ENCODE data around the gene ZNF107. TPM values are rescaled to one million over a fixed set of nuclear protein-coding genes. Genes with fewer than 3 reads are reported as not detected.
"Not testable (repeated sequence)": the region's sequence is repeated elsewhere in the genome, so short reads cannot be mapped to it uniquely, and the experiment has no call there.

Gene ZNF107
- total and polyA plus RNA-seq, 2 donors (not counting 3 experiments of a cell fraction or from before 2014, with no cell fraction given) = 0.77 to 5.8 TPM

DNA sequence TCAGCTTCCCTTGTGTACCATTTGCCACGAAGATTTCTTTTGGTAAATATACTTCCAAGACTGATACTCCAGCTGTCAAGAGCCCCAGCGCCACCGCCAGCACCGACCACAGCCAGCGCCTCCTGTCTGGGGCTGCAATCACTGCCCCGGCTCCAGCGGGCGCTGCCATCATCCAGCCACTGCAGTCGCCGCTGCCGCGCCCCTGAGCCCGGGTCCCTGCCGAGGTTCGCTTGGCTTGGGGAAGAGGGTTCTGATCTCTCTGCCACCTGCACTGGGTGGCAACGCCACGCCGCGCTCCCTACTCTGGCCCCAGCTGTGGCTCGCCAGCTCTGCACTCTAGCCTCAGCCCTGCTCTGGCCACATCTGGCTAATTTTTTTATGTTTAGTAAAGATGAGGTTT, 70.6 kb downstream of the ZNF107 start:
- DNase-seq (ENCODE audit: low read depth, low spot score) (no peak), FAIRE-seq (no peak)
- TF ChIP-seq, protein P1, sequence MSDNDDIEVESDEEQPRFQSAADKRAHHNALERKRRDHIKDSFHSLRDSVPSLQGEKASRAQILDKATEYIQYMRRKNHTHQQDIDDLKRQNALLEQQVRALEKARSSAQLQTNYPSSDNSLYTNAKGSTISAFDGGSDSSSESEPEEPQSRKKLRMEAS (IDR thresholded peaks at IDR 0.05; ENCODE audit: insufficient read depth, insufficient read length) = no peak
- TF ChIP-seq FOS (IDR thresholded peaks at IDR 0.05; ENCODE audit: borderline replicate concordance, insufficient read depth, low read length) (no peak), POLR2A (IDR thresholded peaks at IDR 0.05; ENCODE audit: low read depth, low read length) (no peak), GATA2 (IDR thresholded peaks at IDR 0.05; ENCODE audit: insufficient read depth, insufficient read length, low read depth, low read length) (no peak), MYC (IDR thresholded peaks at IDR 0.05; ENCODE audit: low read depth, low read length) (no peak), EZH2 (IDR thresholded peaks at IDR 0.05; ENCODE audit: borderline replicate concordance, low read depth, low read length, severe bottlenecking) (no peak), POLR2AphosphoS5 (IDR thresholded peaks at IDR 0.05; ENCODE audit: insufficient read depth, low read depth, low read length) (no peak)
- dilution Hi-C loops (cut with MboI; ENCODE audit: extremely low pct_ligation_motif_present, low sequenced_read_pairs) (no loop called here), intact Hi-C loops (cut with micrococcal nuclease) (no loop called here)
- H4K20me1 ChIP-seq (replicated peaks; ENCODE audit: control insufficient read depth, extremely low read depth, insufficient read depth, low read length) = no peaks in the 10 kb centered on the region
- no peak overlapping the region for H3K9ac ChIP-seq (replicated peaks; ENCODE audit: extremely low read depth, insufficient read depth, low read length)
- ChIA-PET CTCF (no interaction called here), POLR2A (no interaction called here)
- no peak overlapping the region for H2AFZ ChIP-seq (ENCODE audit: low read depth, low read length)
- no TSS peak for BruUV-seq (replicated peaks)
- H3K4me3 ChIP-seq (replicated peaks in 1 of 3; ENCODE audit: insufficient read depth in 1 of 3, low read depth in 1 of 3, low read length in 3 of 3) = no peak overlapping the region
- no peaks in the 10 kb centered on the region for H3K9me3 ChIP-seq (replicated peaks; ENCODE audit: control insufficient read depth, insufficient read depth, low read length)
- no peak overlapping the region for H3K27ac ChIP-seq (ENCODE audit: insufficient read depth, low read depth, low read length)
- no peaks in the 10 kb centered on the region for H3K9me1 ChIP-seq (replicated peaks; ENCODE audit: control insufficient read depth, extremely low read depth, insufficient read depth, low read length)
- no peak overlapping the region for H3K4me2 ChIP-seq (ENCODE audit: insufficient read depth, low read length)
- H3K4me1 ChIP-seq (ENCODE audit: control insufficient read depth, extremely low read depth, insufficient read depth, low read length) = no peaks in the 10 kb centered on the region
- no peaks in the 10 kb centered on the region for H3K36me3 ChIP-seq (ENCODE audit: control insufficient read depth in 2 of 2, extremely low read depth in 1 of 2, insufficient read depth in 2 of 2, low read length in 2 of 2)
- H3K79me2 ChIP-seq (ENCODE audit: control insufficient read depth, insufficient read depth, low read length) = no peaks in the 10 kb centered on the region
- H3K27me3 ChIP-seq (ENCODE audit: control insufficient read depth in 2 of 2, insufficient read depth in 2 of 2, low read length in 2 of 2) = no peaks in the 10 kb centered on the region

GRCh38 chr7:64738403-64738802, 72.5 kb downstream of the ZNF107 start:
- H3K9me3 ChIP-seq (replicated peaks; ENCODE audit: control insufficient read depth, insufficient read depth, low read length); H3K36me3 ChIP-seq (ENCODE audit: control insufficient read depth in 2 of 2, extremely low read depth in 1 of 2, insufficient read depth in 2 of 2, low read length in 2 of 2); H3K9ac ChIP-seq (replicated peaks; ENCODE audit: extremely low read depth, insufficient read depth, low read length); H3K9me1 ChIP-seq (replicated peaks; ENCODE audit: control insufficient read depth, extremely low read depth, insufficient read depth, low read length); H3K4me1 ChIP-seq (ENCODE audit: control insufficient read depth, extremely low read depth, insufficient read depth, low read length); POLR2A ChIA-PET; H3K4me3 ChIP-seq (replicated peaks in 1 of 3; ENCODE audit: insufficient read depth in 1 of 3, low read depth in 1 of 3, low read length in 3 of 3); H3K79me2 ChIP-seq (ENCODE audit: control insufficient read depth, insufficient read depth, low read length); BruUV-seq (replicated peaks); H3K27ac ChIP-seq (ENCODE audit: insufficient read depth, low read depth, low read length); DNase-seq (ENCODE audit: low read depth, low spot score); FAIRE-seq; H3K4me2 ChIP-seq (ENCODE audit: insufficient read depth, low read length); H4K20me1 ChIP-seq (replicated peaks; ENCODE audit: control insufficient read depth, extremely low read depth, insufficient read depth, low read length); CTCF ChIA-PET; H2AFZ ChIP-seq (ENCODE audit: low read depth, low read length); dilution Hi-C loops (cut with MboI; ENCODE audit: extremely low pct_ligation_motif_present, low sequenced_read_pairs); H3K27me3 ChIP-seq (ENCODE audit: control insufficient read depth in 2 of 2, insufficient read depth in 2 of 2, low read length in 2 of 2); intact Hi-C loops (cut with micrococcal nuclease): not testable (repeated sequence)

DNA sequence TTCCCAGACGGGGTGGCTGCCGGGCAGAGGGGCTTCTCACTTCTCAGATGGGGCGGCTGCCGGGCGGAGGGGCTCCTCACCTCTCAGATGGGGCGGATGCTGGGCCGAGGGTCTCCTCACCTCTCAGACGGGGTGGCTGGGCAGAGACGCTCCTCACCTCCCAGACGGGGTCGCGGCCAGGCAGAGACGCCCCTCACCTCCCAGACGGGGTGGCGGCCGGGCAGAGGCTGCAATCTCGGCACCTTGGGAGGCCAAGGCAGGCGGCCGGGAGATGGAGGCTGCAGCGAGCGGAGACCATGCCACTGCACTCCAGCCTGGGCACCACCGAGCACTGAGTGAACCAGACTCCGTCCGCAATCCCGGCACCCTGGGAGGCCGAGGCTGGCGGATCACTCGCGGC, 73.0 kb downstream of the ZNF107 start:
- dilution Hi-C loops (cut with MboI; ENCODE audit: extremely low pct_ligation_motif_present, low sequenced_read_pairs); CTCF ChIA-PET; H2AFZ ChIP-seq (ENCODE audit: low read depth, low read length); H3K79me2 ChIP-seq (ENCODE audit: control insufficient read depth, insufficient read depth, low read length); H3K9ac ChIP-seq (replicated peaks; ENCODE audit: extremely low read depth, insufficient read depth, low read length); DNase-seq (ENCODE audit: low read depth, low spot score); H3K9me1 ChIP-seq (replicated peaks; ENCODE audit: control insufficient read depth, extremely low read depth, insufficient read depth, low read length); H3K27me3 ChIP-seq (ENCODE audit: control insufficient read depth in 2 of 2, insufficient read depth in 2 of 2, low read length in 2 of 2); H3K36me3 ChIP-seq (ENCODE audit: control insufficient read depth in 2 of 2, extremely low read depth in 1 of 2, insufficient read depth in 2 of 2, low read length in 2 of 2); H3K4me2 ChIP-seq (ENCODE audit: insufficient read depth, low read length); H3K4me1 ChIP-seq (ENCODE audit: control insufficient read depth, extremely low read depth, insufficient read depth, low read length); intact Hi-C loops (cut with micrococcal nuclease); H3K27ac ChIP-seq (ENCODE audit: insufficient read depth, low read depth, low read length); FAIRE-seq; H3K9me3 ChIP-seq (replicated peaks; ENCODE audit: control insufficient read depth, insufficient read depth, low read length); BruUV-seq (replicated peaks); H3K4me3 ChIP-seq (replicated peaks in 1 of 3; ENCODE audit: insufficient read depth in 1 of 3, low read depth in 1 of 3, low read length in 3 of 3); H4K20me1 ChIP-seq (replicated peaks; ENCODE audit: control insufficient read depth, extremely low read depth, insufficient read depth, low read length); POLR2A ChIA-PET: not testable (repeated sequence)
